ENCODE results near the gene NPHP1.
"Not testable (repeated sequence)": the region's sequence is repeated elsewhere in the genome, so short reads cannot be mapped to it uniquely, and the experiment has no call there.

The NPHP1 gene

GRCh38 chr2:110075896-110076295, 128.9 kb downstream of the NPHP1 start:
- not testable (repeated sequence) for H3K27ac ChIP-seq (ENCODE audit: insufficient read depth, low read depth, low read length, poor library complexity, severe bottlenecking); H3K36me3 ChIP-seq (ENCODE audit: control insufficient read depth, insufficient read depth, low read length); H3K9me3 ChIP-seq (ENCODE audit: control insufficient read depth, low read length); H3K4me1 ChIP-seq (ENCODE audit: control insufficient read depth, insufficient read depth, low read length); H3K4me3 ChIP-seq (ENCODE audit: insufficient read depth, low read depth, low read length); H3K27me3 ChIP-seq (ENCODE audit: control insufficient read depth, insufficient read depth, low read length, poor library complexity, severe bottlenecking)
- WGBS, 2 experiments = 77 to 100% methylated on average over 1 to 2 of the region's 4 CpGs

Measured in ectodermal cell (in vitro differentiated cells).